ENCODE data around the gene SPHK1. TPM values are rescaled to one million over a fixed set of nuclear protein-coding genes. Genes with fewer than 3 reads are reported as not detected.
A peak's percentile ranks its signal among the peaks of the same experiment; 100 is the strongest.

Gene SPHK1
- polyA plus RNA-seq, 1 of the 3 experiments (the other 2 are of a cell fraction), result 12.3 TPM

- TF ChIP-seq SIN3A (IDR thresholded peaks at IDR 0.05; ENCODE audit: borderline replicate concordance, low read depth, low read length) (no peak; the same call in 1 of the 2 replicates), CHD2 (IDR thresholded peaks at IDR 0.05; ENCODE audit: low read length, partially characterized antibody) (no peak), RCOR1 (IDR thresholded peaks at IDR 0.05; ENCODE audit: low read length) (0 out of 2 replicates have a peak, but pooled peaks have one; percentile 16), NFIC (IDR thresholded peaks at IDR 0.05; ENCODE audit: borderline replicate concordance) (peak; percentile 45; the same call in 1 of the 2 replicates), FOXJ3 (CRISPR knock-in tag; IDR thresholded peaks at IDR 0.05) (no peak), GATA2 (CRISPR knock-in tag; IDR thresholded peaks at IDR 0.05) (no peak), POLR2AphosphoS5 (IDR thresholded peaks at IDR 0.05; ENCODE audit: low read depth, low read length) (peak; percentile 48; the same call in 1 of the 2 replicates), SMC3 (IDR thresholded peaks at IDR 0.05; ENCODE audit: low read depth, low read length) (0 out of 2 replicates have a peak, but pooled peaks have one; percentile 1)
- TF ChIP-seq, protein P1, sequence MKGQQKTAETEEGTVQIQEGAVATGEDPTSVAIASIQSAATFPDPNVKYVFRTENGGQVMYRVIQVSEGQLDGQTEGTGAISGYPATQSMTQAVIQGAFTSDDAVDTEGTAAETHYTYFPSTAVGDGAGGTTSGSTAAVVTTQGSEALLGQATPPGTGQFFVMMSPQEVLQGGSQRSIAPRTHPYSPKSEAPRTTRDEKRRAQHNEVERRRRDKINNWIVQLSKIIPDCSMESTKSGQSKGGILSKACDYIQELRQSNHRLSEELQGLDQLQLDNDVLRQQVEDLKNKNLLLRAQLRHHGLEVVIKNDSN (IDR thresholded peaks at IDR 0.05; ENCODE audit: borderline replicate concordance, low read depth), result no peak
- TF ChIP-seq, protein P2, sequence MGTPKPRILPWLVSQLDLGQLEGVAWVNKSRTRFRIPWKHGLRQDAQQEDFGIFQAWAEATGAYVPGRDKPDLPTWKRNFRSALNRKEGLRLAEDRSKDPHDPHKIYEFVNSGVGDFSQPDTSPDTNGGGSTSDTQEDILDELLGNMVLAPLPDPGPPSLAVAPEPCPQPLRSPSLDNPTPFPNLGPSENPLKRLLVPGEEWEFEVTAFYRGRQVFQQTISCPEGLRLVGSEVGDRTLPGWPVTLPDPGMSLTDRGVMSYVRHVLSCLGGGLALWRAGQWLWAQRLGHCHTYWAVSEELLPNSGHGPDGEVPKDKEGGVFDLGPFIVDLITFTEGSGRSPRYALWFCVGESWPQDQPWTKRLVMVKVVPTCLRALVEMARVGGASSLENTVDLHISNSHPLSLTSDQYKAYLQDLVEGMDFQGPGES (IDR thresholded peaks at IDR 0.05; ENCODE audit: low read depth, low read length), result no peak
These were observed 14.0 kb upstream of the SPHK1 start (continued) for GRCh38 chr17:76370261-76370993.

DNA sequence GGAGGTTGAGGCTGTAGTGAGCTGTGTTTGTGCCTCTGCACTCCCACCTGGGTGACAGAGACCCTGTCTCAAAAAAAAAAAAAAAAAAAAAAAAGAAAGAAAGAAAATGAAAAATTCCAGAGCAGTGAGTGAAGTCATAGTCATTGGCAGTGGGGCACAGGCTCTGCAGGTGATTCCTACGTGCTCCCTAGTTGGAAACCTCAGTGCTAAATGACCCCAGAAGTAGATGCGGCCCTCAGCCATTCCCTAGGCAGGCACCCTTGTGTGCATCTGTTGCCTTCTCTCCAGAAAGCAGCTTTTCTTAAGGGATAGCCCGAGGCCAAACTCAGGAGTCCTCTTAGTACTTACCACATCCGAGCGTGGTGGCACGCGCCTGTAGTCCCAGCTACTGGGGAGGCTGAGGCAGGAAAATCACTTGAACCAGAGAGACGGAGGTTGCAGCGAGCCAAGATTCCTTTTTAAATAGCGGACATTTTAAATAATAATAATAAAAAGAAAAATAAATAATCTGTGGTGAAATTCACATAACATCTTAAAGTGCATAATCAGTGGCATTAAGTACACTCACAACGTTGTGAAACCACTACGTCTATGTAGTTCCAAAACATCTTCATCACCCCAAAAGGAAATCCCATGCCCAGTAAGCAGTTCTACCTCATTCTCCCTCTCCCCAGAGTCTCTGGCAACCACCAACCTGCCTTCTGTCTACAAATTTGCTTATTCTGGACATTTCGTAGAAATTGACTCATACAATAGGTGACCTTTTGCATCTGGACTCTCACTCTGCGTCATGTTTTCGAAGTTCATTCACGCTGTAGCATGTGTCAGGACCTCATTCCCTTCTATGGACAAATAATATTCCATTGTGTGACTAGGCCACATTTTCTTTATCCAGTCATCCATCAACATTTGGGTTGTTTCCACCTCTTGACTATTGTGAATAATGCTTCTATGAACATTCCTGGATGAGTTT, 12.5 kb upstream of the SPHK1 start:
- Histone ChIP-seq H3K27me3 (ENCODE audit: insufficient read depth) (no peaks in the 10 kb centered on the region), H3K4me3 (ENCODE audit: low read depth in 2 of 2, low read length in 1 of 2) (no peak overlapping the region), H3K79me2 (ENCODE audit: insufficient read depth) (no peaks in the 10 kb centered on the region), H3K9me3 (no peaks in the 10 kb centered on the region), H4K20me1 (ENCODE audit: insufficient read depth) (no peaks in the 10 kb centered on the region), H3K36me3 (replicated peaks in 1 of 2; ENCODE audit: control insufficient read depth in 1 of 2, insufficient read depth in 2 of 2, low read length in 1 of 2) (no peaks in the 10 kb centered on the region), H3K4me1 (ENCODE audit: control insufficient read depth in 1 of 2, insufficient read depth in 2 of 2, low read depth in 1 of 2, low read length in 1 of 2) (peaks cover 7 to 24% of the 10 kb centered on the region in 2 experiments; a peak in 2 of 4 replicates), H2AFZ (ENCODE audit: low read depth) (no peak overlapping the region), H3K9ac (no peak overlapping the region; the same call in 1 of the 2 replicates), H3K27ac (ENCODE audit: low read depth in 2 of 2, low read length in 1 of 2) (peak overlapping the region in 1 of 2 experiments; percentile 87; a peak in 2 of 4 replicates), H3K4me2 (no peak overlapping the region), H3F3A (replicated peaks; ENCODE audit: insufficient read depth) (peaks cover 35% of the 10 kb centered on the region), H3K9me2 (no peaks in the 10 kb centered on the region)
- DNase-seq, result no peak
- CTCF ChIA-PET, result interaction anchor here (0.8 to 6.1 kb wide), 5 partner anchors 11 to 72 kb away, joined by 3 to 114 read pairs (median 3); partner anchors contain the start of genes PRPSAP1 and SPHK1
- TF ChIP-seq GATA2 (CRISPR knock-in tag; IDR thresholded peaks at IDR 0.05) (no peak), CHD2 (IDR thresholded peaks at IDR 0.05; ENCODE audit: low read length, partially characterized antibody) (no peak), NFIC (IDR thresholded peaks at IDR 0.05; ENCODE audit: borderline replicate concordance) (no peak), MEF2A (IDR thresholded peaks at IDR 0.05; ENCODE audit: borderline replicate concordance, low read depth) (no peak), FOXM1 (IDR thresholded peaks at IDR 0.05; ENCODE audit: low read depth) (no peak)
- TF ChIP-seq, protein P3, sequence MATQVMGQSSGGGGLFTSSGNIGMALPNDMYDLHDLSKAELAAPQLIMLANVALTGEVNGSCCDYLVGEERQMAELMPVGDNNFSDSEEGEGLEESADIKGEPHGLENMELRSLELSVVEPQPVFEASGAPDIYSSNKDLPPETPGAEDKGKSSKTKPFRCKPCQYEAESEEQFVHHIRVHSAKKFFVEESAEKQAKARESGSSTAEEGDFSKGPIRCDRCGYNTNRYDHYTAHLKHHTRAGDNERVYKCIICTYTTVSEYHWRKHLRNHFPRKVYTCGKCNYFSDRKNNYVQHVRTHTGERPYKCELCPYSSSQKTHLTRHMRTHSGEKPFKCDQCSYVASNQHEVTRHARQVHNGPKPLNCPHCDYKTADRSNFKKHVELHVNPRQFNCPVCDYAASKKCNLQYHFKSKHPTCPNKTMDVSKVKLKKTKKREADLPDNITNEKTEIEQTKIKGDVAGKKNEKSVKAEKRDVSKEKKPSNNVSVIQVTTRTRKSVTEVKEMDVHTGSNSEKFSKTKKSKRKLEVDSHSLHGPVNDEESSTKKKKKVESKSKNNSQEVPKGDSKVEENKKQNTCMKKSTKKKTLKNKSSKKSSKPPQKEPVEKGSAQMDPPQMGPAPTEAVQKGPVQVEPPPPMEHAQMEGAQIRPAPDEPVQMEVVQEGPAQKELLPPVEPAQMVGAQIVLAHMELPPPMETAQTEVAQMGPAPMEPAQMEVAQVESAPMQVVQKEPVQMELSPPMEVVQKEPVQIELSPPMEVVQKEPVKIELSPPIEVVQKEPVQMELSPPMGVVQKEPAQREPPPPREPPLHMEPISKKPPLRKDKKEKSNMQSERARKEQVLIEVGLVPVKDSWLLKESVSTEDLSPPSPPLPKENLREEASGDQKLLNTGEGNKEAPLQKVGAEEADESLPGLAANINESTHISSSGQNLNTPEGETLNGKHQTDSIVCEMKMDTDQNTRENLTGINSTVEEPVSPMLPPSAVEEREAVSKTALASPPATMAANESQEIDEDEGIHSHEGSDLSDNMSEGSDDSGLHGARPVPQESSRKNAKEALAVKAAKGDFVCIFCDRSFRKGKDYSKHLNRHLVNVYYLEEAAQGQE (IDR thresholded peaks at IDR 0.05; ENCODE audit: low read depth, low read length), result no peak
- TF ChIP-seq, protein P4, sequence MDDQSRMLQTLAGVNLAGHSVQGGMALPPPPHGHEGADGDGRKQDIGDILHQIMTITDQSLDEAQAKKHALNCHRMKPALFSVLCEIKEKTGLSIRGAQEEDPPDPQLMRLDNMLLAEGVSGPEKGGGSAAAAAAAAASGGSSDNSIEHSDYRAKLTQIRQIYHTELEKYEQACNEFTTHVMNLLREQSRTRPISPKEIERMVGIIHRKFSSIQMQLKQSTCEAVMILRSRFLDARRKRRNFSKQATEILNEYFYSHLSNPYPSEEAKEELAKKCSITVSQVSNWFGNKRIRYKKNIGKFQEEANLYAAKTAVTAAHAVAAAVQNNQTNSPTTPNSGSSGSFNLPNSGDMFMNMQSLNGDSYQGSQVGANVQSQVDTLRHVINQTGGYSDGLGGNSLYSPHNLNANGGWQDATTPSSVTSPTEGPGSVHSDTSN (IDR thresholded peaks at IDR 0.05), result peak; percentile 37; the same call in 1 of the 2 replicates
- TF ChIP-seq, protein P1 (IDR thresholded peaks at IDR 0.05; ENCODE audit: borderline replicate concordance, low read depth), result no peak
- TF ChIP-seq, protein P5, sequence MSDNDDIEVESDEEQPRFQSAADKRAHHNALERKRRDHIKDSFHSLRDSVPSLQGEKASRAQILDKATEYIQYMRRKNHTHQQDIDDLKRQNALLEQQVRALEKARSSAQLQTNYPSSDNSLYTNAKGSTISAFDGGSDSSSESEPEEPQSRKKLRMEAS (IDR thresholded peaks at IDR 0.05; ENCODE audit: low read depth), result peak; percentile 45; the same call in 1 of the 2 replicates
- 83% methylated on average over 16 of the region's 16 CpGs for WGBS (ENCODE audit: low lambda C conversion rate)
- POLR2A ChIA-PET, result interaction anchor here (0.7 kb wide), 1 partner anchor 17 kb away, joined by 4 read pairs; no protein-coding TSS in a partner anchor
